Measurements from ENCODE around the gene CECR2.

Gene CECR2

DNA sequence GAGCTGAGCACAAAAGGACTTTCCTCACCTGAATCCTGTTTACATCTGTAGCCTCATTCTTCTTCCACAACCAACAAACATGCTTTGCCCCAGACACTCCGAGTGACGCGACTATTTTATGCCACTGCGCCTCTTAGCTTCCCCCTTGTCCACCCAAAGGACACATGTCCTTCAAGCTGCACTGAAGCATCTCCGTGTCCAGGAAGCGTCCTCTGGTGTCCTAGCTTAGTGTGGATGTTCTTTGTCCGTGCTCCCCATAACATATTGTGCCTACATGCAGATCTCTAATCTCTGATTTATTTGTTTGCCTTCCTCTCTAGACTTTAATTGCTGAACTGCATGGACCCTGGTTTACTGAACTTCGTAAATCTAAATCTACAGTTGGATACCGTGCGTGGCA, 20.1 kb upstream of the CECR2 start:
- Mint-ChIP-seq H3K36me3 (no peaks in the 10 kb centered on the region), H3K27me3 (peaks cover 6% of the 10 kb centered on the region), H3K9me3 (ENCODE audit: low read depth) (no peaks in the 10 kb centered on the region), H3K27ac (no peak overlapping the region), H3K4me1 (ENCODE audit: low read depth) (no peaks in the 10 kb centered on the region), H3K4me3 (no peak overlapping the region)

DNA sequence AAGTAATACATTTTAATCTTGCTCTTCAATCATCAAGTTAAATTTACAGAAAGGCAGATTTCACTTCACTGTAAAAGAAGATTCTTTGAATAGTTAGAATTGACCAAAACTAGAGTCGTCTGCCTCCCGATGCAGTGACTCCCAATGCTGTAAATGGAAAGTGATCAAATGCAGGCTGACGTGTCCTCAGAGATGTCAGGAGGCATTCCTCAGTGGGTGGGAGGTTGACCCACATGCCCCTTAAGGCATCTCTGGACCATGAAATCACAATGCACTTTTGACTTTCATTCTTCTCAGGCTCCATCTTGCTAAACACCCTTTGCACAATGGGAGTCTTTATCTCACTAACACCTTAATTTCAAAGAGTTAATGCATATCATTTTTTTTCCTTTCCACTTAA, 19.0 kb upstream of the CECR2 start:
- Mint-ChIP-seq H3K4me1 (ENCODE audit: low read depth) (no peaks in the 10 kb centered on the region), H3K4me3 (no peak overlapping the region), H3K9me3 (ENCODE audit: low read depth) (no peaks in the 10 kb centered on the region), H3K36me3 (no peaks in the 10 kb centered on the region), H3K27ac (no peak overlapping the region), H3K27me3 (peaks cover 6% of the 10 kb centered on the region)

GRCh38 chr22:17352798-17353197, 16.5 kb upstream of the CECR2 start:
- Mint-ChIP-seq H3K36me3 (no peaks in the 10 kb centered on the region), H3K9me3 (ENCODE audit: low read depth) (no peaks in the 10 kb centered on the region), H3K27me3 (peaks cover 6% of the 10 kb centered on the region), H3K4me1 (ENCODE audit: low read depth) (no peaks in the 10 kb centered on the region), H3K27ac (no peak overlapping the region), H3K4me3 (no peak overlapping the region)

DNA sequence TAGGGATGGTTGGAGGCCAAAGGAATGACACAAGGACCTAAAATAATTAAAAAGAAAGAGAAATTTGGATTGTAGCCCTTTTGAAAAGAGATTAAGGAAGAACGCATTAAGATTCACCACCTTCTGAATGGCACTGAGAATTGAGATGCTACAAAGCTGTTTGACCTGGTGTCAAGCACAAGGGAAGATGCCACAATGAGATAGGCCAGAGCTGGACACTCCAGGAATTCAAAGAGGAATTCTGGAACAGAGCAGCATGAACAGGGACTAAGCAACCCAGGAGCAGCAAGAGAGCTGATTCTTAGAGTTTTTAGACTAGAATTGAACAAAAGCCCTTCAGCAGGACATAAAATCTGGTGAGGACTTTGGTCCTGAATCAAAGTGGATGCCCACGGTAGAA, 11.6 kb upstream of the CECR2 start:
- no peak overlapping the region for H3K4me3 Mint-ChIP-seq
- no peak overlapping the region for H3K27ac Mint-ChIP-seq
- H3K9me3 Mint-ChIP-seq (ENCODE audit: low read depth), result no peaks in the 10 kb centered on the region
- H3K4me1 Mint-ChIP-seq (ENCODE audit: low read depth), result no peaks in the 10 kb centered on the region
- H3K27me3 Mint-ChIP-seq, result peaks cover 4% of the 10 kb centered on the region
- H3K36me3 Mint-ChIP-seq, result no peaks in the 10 kb centered on the region

GRCh38 chr22:17358415-17358814, 10.8 kb upstream of the CECR2 start:
- Mint-ChIP-seq H3K9me3 (ENCODE audit: low read depth) (no peaks in the 10 kb centered on the region), H3K4me1 (ENCODE audit: low read depth) (no peaks in the 10 kb centered on the region), H3K27me3 (peaks cover 4% of the 10 kb centered on the region), H3K4me3 (no peak overlapping the region), H3K36me3 (no peaks in the 10 kb centered on the region), H3K27ac (no peak overlapping the region)

- Mint-ChIP-seq H3K36me3 (no peaks in the 10 kb centered on the region), H3K27ac (no peak overlapping the region), H3K27me3 (peaks cover 4% of the 10 kb centered on the region), H3K4me1 (ENCODE audit: low read depth) (no peaks in the 10 kb centered on the region), H3K4me3 (no peak overlapping the region), H3K9me3 (ENCODE audit: low read depth) (no peaks in the 10 kb centered on the region)
These were observed 9.8 kb upstream of the CECR2 start for GRCh38 chr22:17359501-17359900.

- Mint-ChIP-seq H3K4me3 (no peak overlapping the region), H3K36me3 (no peaks in the 10 kb centered on the region), H3K4me1 (ENCODE audit: low read depth) (peaks cover 24% of the 10 kb centered on the region), H3K9me3 (ENCODE audit: low read depth) (no peaks in the 10 kb centered on the region), H3K27ac (no peak overlapping the region), H3K27me3 (peaks cover 22% of the 10 kb centered on the region)
These were observed 2.9 kb upstream of the CECR2 start for GRCh38 chr22:17366329-17366728.

DNA sequence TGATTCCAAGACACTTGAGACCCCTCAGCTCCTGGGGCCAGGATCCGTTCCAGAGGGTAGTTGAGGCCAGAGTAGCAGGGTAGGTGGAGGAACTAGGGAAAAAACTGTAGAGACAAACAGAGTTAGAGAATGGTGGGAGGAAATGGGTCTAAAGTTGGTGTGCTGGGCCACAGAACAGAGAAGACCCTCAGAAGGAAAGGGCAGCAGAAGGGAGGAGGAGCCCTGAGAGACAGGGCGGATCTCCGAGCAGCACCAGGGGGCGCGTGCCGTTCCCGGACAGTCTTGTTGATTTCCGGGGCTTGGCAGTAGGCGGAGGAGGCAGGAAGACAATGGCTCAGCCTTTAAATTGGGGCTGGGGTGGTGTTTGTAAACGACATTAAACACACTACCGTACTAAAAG, 2.4 kb upstream of the CECR2 start:
- H3K36me3 Mint-ChIP-seq, result no peaks in the 10 kb centered on the region
- peaks cover 27% of the 10 kb centered on the region for H3K27me3 Mint-ChIP-seq
- no peak overlapping the region for H3K27ac Mint-ChIP-seq
- peaks cover 27% of the 10 kb centered on the region for H3K4me1 Mint-ChIP-seq (ENCODE audit: low read depth)
- H3K9me3 Mint-ChIP-seq (ENCODE audit: low read depth), result no peaks in the 10 kb centered on the region
- peak overlapping the region; percentile 2 for H3K4me3 Mint-ChIP-seq

DNA sequence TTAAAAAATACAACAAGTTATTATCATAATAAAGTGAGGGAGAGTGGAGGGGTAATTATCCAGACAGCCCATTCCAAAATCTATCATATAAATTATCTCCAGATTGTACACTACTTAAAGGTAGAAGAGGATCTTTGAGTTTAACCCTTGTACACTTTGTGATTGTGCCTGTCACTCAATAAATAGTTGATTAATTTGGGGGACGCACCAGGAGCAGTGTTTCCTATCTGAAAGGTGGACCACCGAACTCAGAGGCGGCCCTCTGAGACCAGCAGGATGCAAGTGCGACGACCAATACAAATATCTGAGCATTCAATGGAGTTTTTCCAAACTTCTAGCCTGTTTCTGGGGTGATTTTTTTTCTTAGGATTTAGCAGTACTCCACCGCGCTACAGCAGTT, 1.1 kb upstream of the CECR2 start:
- Mint-ChIP-seq H3K27me3 (peaks cover 29% of the 10 kb centered on the region), H3K27ac (peak overlapping the region; percentile 58), H3K4me1 (ENCODE audit: low read depth) (peaks cover 28% of the 10 kb centered on the region), H3K9me3 (ENCODE audit: low read depth) (no peaks in the 10 kb centered on the region), H3K36me3 (no peaks in the 10 kb centered on the region), H3K4me3 (peak overlapping the region; percentile 78)

DNA sequence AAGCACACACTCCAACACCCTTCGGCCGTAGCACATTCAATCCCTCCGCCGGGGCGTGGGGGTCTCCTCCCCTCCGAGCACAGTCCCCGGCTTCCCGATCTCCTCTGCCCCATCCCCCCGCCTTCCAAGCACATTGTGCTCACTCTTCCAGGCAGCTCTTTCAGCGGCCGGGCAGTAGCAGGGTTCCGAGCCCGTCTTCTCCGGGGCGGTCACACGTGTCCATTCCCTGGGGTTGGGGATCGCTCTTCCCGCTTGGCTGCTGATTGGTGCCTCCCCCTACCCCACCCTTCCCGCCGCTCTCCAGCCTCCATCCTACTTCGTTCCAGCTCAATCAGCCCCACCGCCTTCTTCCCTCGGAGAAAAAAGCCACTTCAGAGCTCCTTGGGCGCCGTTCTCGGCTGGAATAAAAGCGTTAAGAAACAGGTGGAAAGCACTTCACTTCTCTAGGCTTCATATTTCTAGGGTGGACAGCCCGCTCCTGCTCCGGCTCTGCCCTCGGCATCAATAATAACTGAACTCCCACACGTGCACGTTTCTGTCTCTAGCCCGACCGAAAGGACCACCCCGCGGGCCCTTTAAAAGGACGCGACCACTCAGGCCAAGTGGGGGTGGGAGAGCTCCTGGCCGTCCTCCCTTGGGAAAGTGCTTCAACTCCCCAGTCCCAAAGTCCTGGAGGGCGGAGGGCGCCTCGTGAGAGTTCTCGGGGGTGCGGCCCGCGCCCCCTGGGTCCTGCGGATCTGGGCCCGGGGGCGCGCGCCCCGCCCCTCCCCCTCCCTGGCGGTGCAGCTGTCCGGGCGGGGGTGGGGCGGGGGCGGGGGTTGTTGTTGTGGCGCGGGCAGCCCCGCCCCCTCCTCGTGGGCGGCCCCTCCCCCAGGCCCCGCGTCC, 464 bp upstream of the CECR2 start:
- peak overlapping the region; percentile 78 for H3K4me3 Mint-ChIP-seq
- peaks cover 31% of the 10 kb centered on the region for H3K27me3 Mint-ChIP-seq
- H3K27ac Mint-ChIP-seq, result peak overlapping the region; percentile 58
- H3K9me3 Mint-ChIP-seq (ENCODE audit: low read depth), result no peaks in the 10 kb centered on the region
- peaks cover 28% of the 10 kb centered on the region for H3K4me1 Mint-ChIP-seq (ENCODE audit: low read depth)
- no peaks in the 10 kb centered on the region for H3K36me3 Mint-ChIP-seq

DNA sequence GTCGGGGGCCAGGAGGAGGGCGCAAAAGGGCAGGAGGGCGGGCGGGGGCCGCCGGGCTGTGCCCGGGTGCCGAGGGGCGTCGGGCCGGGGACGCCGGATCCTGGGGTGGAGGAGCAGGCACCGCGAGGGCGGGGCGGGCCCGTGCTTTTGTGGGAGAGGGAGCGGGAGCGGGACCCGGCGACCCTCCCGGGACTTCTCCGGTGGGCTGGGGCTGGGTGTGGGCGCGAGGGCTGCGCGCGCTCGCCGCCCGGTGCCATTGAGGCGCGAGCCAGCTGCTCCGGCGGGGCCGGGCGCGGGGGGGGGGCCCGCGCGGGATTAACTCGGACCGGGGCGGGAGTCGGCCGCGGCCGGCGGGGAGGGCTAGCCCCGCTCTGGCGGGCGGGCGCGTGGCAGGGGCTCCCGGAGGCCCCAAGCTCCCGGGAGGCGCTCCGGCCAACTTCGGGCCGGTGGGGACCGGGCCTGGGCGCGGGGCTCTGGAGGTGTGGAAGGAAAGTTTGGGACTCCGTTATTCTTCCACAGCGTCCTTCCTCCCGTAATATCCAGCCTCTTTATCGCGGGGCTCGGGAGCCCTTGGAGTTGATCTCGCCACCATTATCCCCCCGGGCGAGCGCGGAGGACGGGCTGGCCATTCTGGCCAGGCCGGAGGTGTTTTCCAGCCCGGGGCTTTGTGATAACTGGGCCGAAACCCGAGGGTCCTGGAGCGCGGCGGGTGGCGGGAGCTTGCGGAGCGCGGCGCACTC, 936 bp downstream of the CECR2 start:
- Mint-ChIP-seq H3K4me3 (peak overlapping the region; percentile 72), H3K4me1 (ENCODE audit: low read depth) (peaks cover 28% of the 10 kb centered on the region), H3K27ac (no peak overlapping the region), H3K36me3 (no peaks in the 10 kb centered on the region), H3K9me3 (ENCODE audit: low read depth) (no peaks in the 10 kb centered on the region), H3K27me3 (peaks cover 35% of the 10 kb centered on the region)

DNA sequence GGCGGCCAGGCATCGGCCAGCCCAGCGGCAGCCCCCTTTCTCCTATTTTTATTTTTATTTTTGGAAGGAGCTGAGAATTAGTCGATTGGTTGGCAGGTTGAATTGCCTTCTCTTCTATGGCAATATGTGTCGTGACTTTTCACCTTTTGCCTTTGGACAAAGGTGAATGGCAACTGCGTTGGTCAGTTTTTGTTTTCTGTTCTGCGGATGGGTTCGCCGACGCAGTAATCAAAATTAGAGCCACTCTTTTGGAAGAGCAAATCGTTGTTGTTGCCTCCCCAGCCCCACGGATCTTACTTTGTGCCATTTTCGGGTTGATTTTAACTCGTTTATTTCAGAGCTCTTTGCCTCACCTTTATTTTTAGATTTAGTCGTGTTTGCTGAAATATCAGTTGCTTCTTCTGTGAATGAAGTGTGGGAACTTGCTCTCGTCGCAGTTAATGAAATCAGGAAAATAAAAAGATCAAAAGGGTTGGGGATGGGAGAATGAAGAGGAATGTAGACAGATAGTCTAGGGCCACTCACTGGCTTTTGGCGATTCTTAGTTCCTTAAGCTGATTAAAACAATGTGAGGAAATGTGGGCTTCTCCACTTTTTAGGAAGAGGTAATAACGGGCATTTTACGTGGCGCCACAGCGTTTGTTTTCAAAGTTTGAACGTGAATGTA, 1.6 kb downstream of the CECR2 start:
- Mint-ChIP-seq H3K4me3 (peak overlapping the region; percentile 72), H3K36me3 (no peaks in the 10 kb centered on the region), H3K9me3 (ENCODE audit: low read depth) (no peaks in the 10 kb centered on the region), H3K4me1 (ENCODE audit: low read depth) (peaks cover 28% of the 10 kb centered on the region), H3K27me3 (peaks cover 37% of the 10 kb centered on the region), H3K27ac (peak overlapping the region; percentile 13)

GRCh38 chr22:17371448-17371847, 2.2 kb downstream of the CECR2 start:
- Mint-ChIP-seq H3K9me3 (ENCODE audit: low read depth) (no peaks in the 10 kb centered on the region), H3K4me3 (peak overlapping the region; percentile 72), H3K27ac (no peak overlapping the region), H3K27me3 (peaks cover 40% of the 10 kb centered on the region), H3K36me3 (no peaks in the 10 kb centered on the region), H3K4me1 (ENCODE audit: low read depth) (peaks cover 28% of the 10 kb centered on the region)

- Mint-ChIP-seq H3K27me3 (peaks cover 26% of the 10 kb centered on the region), H3K4me3 (no peak overlapping the region), H3K36me3 (no peaks in the 10 kb centered on the region), H3K27ac (no peak overlapping the region), H3K4me1 (ENCODE audit: low read depth) (peaks cover 10% of the 10 kb centered on the region), H3K9me3 (ENCODE audit: low read depth) (no peaks in the 10 kb centered on the region)
These were observed 4.6 kb downstream of the CECR2 start for GRCh38 chr22:17373855-17374254.
